Astrocyte of the cerebellum (primary cell): Measurements from ENCODE around the gene OTOGL.
A peak's percentile ranks its signal among the peaks of the same experiment; 100 is the strongest.

Experiments
- DNase-seq: peaks from one replicate; pipeline ENCODE4 v3.0.0-alpha.2; 2011; ENCODE audit warnings: low read depth
- H3K4me3 ChIP-seq: 2 replicates; pipeline ENCODE4 v1.5.1; 2011; ENCODE audit warnings: mild to moderate bottlenecking, low read depth, low read length, moderate library complexity
- in situ Hi-C: cut with HindIII; loops from 2 replicates; pipeline ENCODE4 v1.10.0; 2017; ENCODE audit warnings: low sequenced_read_pairs
- TF ChIP-seq, protein P1 (sequence below): IDR thresholded peaks from 2 replicates; pipeline ENCODE4 v1.5.1; 2012; ENCODE audit warnings: low read length, low read depth, moderate library complexity, mild to moderate bottlenecking; ENCODE audit errors: missing control alignments

The OTOGL gene

DNA sequence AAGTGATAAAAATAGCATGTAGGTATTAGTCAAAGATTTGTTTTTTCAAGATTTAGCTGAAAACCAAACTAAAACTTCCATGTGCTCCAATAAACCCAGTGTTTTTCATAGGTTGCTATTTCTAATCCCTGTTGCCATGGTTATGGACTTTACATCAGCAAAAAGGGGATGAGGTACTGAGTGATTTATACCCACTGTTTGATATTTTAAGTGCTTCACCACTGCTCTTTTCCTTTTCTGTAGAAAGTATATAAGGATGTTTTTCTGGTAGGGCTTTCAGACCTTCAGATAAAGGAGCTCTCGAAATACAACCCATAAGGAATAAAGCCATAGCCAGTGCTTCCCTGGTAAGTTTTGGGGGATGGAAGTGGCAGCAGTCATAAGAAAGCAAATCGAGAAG, at the start of gene OTOGL:
OTOGL (plus strand) TSS at position 279 of the 400 bp plus-strand sequence. CDS start 109,895 bp downstream, outside the sequence.
- DNase-seq = no peak
- TF ChIP-seq, protein P1, sequence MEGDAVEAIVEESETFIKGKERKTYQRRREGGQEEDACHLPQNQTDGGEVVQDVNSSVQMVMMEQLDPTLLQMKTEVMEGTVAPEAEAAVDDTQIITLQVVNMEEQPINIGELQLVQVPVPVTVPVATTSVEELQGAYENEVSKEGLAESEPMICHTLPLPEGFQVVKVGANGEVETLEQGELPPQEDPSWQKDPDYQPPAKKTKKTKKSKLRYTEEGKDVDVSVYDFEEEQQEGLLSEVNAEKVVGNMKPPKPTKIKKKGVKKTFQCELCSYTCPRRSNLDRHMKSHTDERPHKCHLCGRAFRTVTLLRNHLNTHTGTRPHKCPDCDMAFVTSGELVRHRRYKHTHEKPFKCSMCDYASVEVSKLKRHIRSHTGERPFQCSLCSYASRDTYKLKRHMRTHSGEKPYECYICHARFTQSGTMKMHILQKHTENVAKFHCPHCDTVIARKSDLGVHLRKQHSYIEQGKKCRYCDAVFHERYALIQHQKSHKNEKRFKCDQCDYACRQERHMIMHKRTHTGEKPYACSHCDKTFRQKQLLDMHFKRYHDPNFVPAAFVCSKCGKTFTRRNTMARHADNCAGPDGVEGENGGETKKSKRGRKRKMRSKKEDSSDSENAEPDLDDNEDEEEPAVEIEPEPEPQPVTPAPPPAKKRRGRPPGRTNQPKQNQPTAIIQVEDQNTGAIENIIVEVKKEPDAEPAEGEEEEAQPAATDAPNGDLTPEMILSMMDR = no peak
- H3K4me3 ChIP-seq = no peak within 1 kb of the TSS
- in situ Hi-C loops = no loop called here

DNA sequence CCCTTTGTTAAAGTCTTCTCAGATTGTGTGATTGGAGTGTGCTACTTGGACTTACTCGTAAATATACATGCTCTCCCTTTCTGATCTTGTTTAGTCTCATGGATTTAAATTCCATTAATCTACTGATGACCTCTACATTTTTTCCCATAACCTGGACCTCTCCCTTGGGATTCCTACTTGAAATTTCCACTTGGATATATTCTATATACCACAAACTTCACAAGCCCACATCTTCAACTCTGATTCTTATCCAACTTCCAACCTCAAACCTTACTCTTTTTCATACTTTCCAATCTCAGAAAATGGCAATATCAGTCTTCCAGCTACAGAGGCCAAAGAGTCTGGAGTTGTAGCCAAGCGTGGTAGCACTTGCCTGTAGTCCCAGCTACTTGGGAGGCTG, 49.1 kb upstream of the OTOGL start:
- no peak overlapping the region for H3K4me3 ChIP-seq
- no peak for DNase-seq
- TF ChIP-seq, protein P1 = no peak
- in situ Hi-C loops = no loop called here

- in situ Hi-C loops = no loop called here
- no peak overlapping the region for H3K4me3 ChIP-seq
- peak; percentile 79 for DNase-seq
- TF ChIP-seq, protein P1 = no peak
Measured at GRCh38 chr12:80053051-80053790, 46.1 kb upstream of the OTOGL start.

DNA sequence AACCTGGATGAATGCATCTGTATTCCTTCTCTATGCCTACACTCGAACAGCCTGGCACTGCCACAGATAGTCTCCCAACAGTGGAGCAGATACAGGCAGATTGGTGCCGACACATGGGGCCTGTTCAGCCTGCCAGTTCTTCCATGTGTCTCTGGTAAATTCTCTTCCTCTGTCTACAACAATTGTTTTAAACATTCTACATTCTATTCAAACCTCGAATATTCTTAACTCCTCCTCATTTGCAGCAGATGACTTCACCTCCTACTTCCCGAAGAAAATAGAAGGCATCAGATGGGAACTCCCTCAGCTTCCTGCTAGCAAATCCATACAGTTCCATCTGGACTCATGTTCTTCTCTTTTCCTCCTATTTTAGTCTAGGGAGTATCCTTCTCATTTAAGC, 43.1 kb upstream of the OTOGL start:
- in situ Hi-C loops = loop anchor here (5.0 kb wide), 1 partner anchor 34 kb away; no protein-coding TSS in a partner anchor
- TF ChIP-seq, protein P1 = no peak
- DNase-seq = no peak
- H3K4me3 ChIP-seq = no peak overlapping the region

DNA sequence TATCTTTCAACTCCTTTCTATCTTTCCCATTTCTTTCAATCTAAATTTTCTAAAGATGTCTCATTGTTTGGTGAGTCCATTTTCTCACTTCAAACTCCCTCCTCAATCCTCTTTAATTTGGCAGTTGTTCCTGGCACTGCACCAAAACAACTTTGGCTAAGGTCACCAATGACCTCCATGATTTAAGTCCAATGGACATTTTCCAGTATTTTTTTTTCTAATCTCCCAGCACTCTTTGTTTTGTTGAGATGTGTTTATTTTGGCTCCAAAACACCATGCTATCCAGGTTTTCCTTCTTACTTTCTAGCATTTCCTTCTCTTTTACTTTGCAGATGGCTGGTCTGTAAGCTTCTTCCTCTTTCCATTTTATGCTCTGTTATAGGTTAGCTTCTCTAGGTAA, 42.5 kb upstream of the OTOGL start:
- DNase-seq = peak; percentile 47
- TF ChIP-seq, protein P1 = no peak
- in situ Hi-C loops = loop anchor here (5.0 kb wide), 1 partner anchor 35 kb away; no protein-coding TSS in a partner anchor
- H3K4me3 ChIP-seq = no peak overlapping the region

DNA sequence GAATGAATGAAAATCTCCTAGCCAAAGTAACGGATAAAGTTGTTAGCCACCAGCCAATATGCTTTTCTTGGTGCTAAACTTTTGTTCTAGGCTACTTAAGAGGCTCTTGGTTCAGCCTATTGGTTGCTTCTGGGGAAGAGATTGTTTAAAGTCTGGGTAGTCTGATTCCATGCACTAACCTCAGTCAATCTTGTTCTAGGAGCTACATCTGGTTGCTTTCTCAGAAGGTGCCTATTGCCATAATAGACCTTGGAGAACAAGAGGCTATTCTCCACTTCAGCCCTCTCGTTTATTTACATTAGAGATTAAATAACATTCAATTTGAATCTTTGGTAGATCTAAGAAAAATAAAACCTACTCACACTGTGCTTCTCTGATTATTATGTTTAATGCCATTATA, 40.8 kb upstream of the OTOGL start:
- no peak overlapping the region for H3K4me3 ChIP-seq
- TF ChIP-seq, protein P1 = no peak
- in situ Hi-C loops = loop anchor here (5.0 kb wide), 1 partner anchor 36 kb away; no protein-coding TSS in a partner anchor
- no peak for DNase-seq
